Loucy (cell line): ENCODE data around the gene CDR2.

Experiments used
- H2AFZ ChIP-seq: fragments of 200-600 bp; sonication (generic); 2 replicates; pipeline ENCODE4 v1.6.0; 2016; ENCODE audit warnings: antibody characterized with exemption, mild to moderate bottlenecking, low read length, moderate library complexity
- H3F3A ChIP-seq: fragments of 200-600 bp; 2 replicates; pipeline ENCODE4 v1.6.0; 2016; ENCODE audit warnings: antibody characterized with exemption, low read depth, mild to moderate bottlenecking
- H3K27me3 ChIP-seq: fragments of 200-600 bp; sonication (generic); 2 replicates; pipeline ENCODE4 v1.6.1; 2014; ENCODE audit warnings: low read length, mild to moderate bottlenecking; ENCODE audit not compliant: insufficient read depth, poor library complexity, severe bottlenecking
- H3K36me3 ChIP-seq: fragments of 200-600 bp; sonication (generic); 2 replicates; pipeline ENCODE4 v1.6.1; 2016; ENCODE audit warnings: low read length; ENCODE audit not compliant: insufficient read depth
- H3K4me1 ChIP-seq: fragments of 200-600 bp; sonication (generic); 2 replicates; pipeline ENCODE4 v1.5.1; 2014; ENCODE audit warnings: low read length, mild to moderate bottlenecking; ENCODE audit not compliant: insufficient read depth, poor library complexity, severe bottlenecking
- H3K4me2 ChIP-seq: fragments of 200-600 bp; sonication (generic); 2 replicates; pipeline ENCODE4 v1.6.0; 2014; ENCODE audit warnings: antibody characterized with exemption, low read length, low read depth, mild to moderate bottlenecking; ENCODE audit not compliant: poor library complexity, severe bottlenecking
- H3K4me3 ChIP-seq: fragments of 200-600 bp; sonication (generic); 2 replicates; pipeline ENCODE4 v1.5.1; 2014; ENCODE audit warnings: low read length, mild to moderate bottlenecking, mixed read lengths; ENCODE audit not compliant: poor library complexity, severe bottlenecking
- H3K79me2 ChIP-seq: fragments of 200-600 bp; sonication (generic); 2 replicates; pipeline ENCODE4 v1.6.1; 2014; ENCODE audit warnings: low read length; ENCODE audit not compliant: insufficient read depth
- H3K9ac ChIP-seq: fragments of 200-600 bp; sonication (generic); 2 replicates; pipeline ENCODE4 v1.6.0; 2014; ENCODE audit warnings: mild to moderate bottlenecking, low read depth, low read length, moderate library complexity; ENCODE audit not compliant: poor library complexity, severe bottlenecking
- H3K9me2 ChIP-seq: fragments of 200-600 bp; sonication (generic); replicated peaks from 2 replicates; pipeline ENCODE4 v1.6.1; 2016; ENCODE audit warnings: low read depth, low read length, mixed read lengths
- H3K9me3 ChIP-seq: fragments of 200-600 bp; sonication (generic); 2 replicates; pipeline ENCODE4 v1.6.1; 2014; ENCODE audit warnings: mild to moderate bottlenecking, antibody characterized with exemption, low read length, low read depth; ENCODE audit not compliant: insufficient read depth
- H4K20me1 ChIP-seq: fragments of 200-600 bp; sonication (generic); 2 replicates; pipeline ENCODE4 v1.6.0; 2014; ENCODE audit warnings: antibody characterized with exemption, low read length, mild to moderate bottlenecking; ENCODE audit not compliant: insufficient read depth, poor library complexity, severe bottlenecking
- EZH2phosphoT487 ChIP-seq: fragments of 200-600 bp; IDR thresholded peaks from 2 replicates; pipeline ENCODE4 v1.6.1; 2018; ENCODE audit warnings: antibody characterized with exemption, mild to moderate bottlenecking, moderate library complexity, borderline replicate concordance
- TF ChIP-seq, protein P1 (sequence below): fragments of 200-600 bp; sonication (generic); conservative IDR thresholded peaks from 2 replicates; pipeline ENCODE4 v1.5.1; 2014; ENCODE audit warnings: mild to moderate bottlenecking, antibody characterized with exemption, low read length

CDR2 gene

DNA sequence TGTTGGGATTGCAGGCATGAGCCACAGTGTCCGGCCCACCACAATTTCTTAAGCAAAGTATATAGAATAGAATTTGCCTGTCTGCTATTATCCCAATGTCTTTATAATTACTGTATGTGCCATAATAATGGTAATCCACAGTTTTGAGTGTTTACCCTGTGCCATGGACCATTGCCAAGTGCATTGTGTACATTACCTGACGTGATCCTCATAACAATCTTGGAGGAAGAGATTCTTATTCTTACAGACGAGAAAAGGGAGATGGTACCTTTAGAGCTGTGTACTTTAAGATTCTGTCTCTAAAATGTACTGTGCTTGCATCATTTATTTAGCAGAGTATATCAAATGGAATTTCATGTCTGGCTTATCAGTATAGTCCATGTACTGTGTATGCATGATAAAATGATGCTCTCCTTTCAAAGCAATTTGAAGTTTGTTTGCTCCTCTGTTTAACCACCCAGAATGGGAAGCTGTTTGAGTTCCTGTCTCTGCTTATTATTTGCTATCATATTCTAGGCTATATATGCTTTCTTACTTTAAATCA is 13.8 kb upstream of the CDR2 start:
- TF ChIP-seq, protein P1, sequence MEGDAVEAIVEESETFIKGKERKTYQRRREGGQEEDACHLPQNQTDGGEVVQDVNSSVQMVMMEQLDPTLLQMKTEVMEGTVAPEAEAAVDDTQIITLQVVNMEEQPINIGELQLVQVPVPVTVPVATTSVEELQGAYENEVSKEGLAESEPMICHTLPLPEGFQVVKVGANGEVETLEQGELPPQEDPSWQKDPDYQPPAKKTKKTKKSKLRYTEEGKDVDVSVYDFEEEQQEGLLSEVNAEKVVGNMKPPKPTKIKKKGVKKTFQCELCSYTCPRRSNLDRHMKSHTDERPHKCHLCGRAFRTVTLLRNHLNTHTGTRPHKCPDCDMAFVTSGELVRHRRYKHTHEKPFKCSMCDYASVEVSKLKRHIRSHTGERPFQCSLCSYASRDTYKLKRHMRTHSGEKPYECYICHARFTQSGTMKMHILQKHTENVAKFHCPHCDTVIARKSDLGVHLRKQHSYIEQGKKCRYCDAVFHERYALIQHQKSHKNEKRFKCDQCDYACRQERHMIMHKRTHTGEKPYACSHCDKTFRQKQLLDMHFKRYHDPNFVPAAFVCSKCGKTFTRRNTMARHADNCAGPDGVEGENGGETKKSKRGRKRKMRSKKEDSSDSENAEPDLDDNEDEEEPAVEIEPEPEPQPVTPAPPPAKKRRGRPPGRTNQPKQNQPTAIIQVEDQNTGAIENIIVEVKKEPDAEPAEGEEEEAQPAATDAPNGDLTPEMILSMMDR = no peak
- no peak for TF ChIP-seq EZH2phosphoT487
- Histone ChIP-seq H2AFZ (no peak overlapping the region), H3K9me2 (no peaks in the 10 kb centered on the region), H3K9me3 (no peaks in the 10 kb centered on the region), H3K4me3 (no peak overlapping the region), H4K20me1 (no peaks in the 10 kb centered on the region), H3K4me1 (no peaks in the 10 kb centered on the region), H3K4me2 (no peak overlapping the region), H3K36me3 (no peaks in the 10 kb centered on the region), H3K27me3 (no peaks in the 10 kb centered on the region), H3K9ac (no peak overlapping the region), H3F3A (no peaks in the 10 kb centered on the region), H3K79me2 (no peaks in the 10 kb centered on the region)

DNA sequence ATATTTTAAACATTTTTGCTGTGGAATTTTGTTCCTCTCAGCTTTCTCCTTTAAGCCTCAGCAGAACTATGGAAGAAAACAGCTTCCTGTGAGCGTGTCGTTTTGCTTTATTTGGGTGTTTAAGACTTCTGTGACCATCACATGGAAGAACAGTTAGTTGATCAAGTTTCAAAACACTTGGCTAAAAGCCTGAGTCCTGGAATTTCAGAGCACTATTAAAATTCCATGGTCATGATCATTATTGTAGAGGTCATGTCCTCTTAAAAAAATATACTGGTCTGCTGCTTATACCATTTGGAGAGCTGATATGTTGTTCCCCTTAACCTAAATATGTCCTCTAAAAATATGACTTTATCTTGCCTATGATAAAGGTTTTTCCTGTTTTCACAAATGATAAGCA is 12.6 kb upstream of the CDR2 start:
- no peak for TF ChIP-seq EZH2phosphoT487
- TF ChIP-seq, protein P1 = no peak
- H3F3A ChIP-seq = no peaks in the 10 kb centered on the region
- H3K79me2 ChIP-seq = no peaks in the 10 kb centered on the region
- no peak overlapping the region for H3K4me2 ChIP-seq
- H3K27me3 ChIP-seq = no peaks in the 10 kb centered on the region
- no peaks in the 10 kb centered on the region for H3K9me3 ChIP-seq
- no peak overlapping the region for H3K4me3 ChIP-seq
- no peaks in the 10 kb centered on the region for H4K20me1 ChIP-seq
- no peak overlapping the region for H2AFZ ChIP-seq
- no peaks in the 10 kb centered on the region for H3K36me3 ChIP-seq
- H3K4me1 ChIP-seq = no peaks in the 10 kb centered on the region
- no peak overlapping the region for H3K9ac ChIP-seq
- no peaks in the 10 kb centered on the region for H3K9me2 ChIP-seq

DNA sequence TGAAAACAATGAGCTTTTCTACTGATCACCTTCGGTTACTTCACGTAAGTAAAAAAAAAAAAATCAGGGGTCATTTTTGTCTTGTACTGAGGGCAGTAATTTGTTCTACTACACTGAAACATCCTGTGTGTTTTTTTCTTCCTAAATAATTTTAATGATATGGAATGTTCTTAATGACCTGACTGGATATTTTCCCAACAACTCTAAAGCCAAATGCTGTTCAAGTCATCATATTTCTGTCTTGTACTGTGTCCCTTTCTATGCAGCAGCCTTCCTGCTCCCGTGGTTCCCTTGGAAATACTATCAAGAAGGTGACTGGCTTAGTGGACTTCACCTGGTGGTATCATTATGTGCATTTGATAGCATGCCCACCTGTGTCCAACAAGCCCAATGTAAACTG is 10.8 kb upstream of the CDR2 start:
- H3K4me3 ChIP-seq = no peak overlapping the region
- no peaks in the 10 kb centered on the region for H3K27me3 ChIP-seq
- no peak overlapping the region for H3K4me2 ChIP-seq
- no peaks in the 10 kb centered on the region for H3K9me3 ChIP-seq
- peaks cover 2% of the 10 kb centered on the region for H3K4me1 ChIP-seq
- H3F3A ChIP-seq = no peaks in the 10 kb centered on the region
- TF ChIP-seq, protein P1 = no peak
- no peak for TF ChIP-seq EZH2phosphoT487
- H3K9ac ChIP-seq = no peak overlapping the region
- no peaks in the 10 kb centered on the region for H4K20me1 ChIP-seq
- no peaks in the 10 kb centered on the region for H3K36me3 ChIP-seq
- H2AFZ ChIP-seq = no peak overlapping the region
- no peaks in the 10 kb centered on the region for H3K79me2 ChIP-seq
- no peaks in the 10 kb centered on the region for H3K9me2 ChIP-seq
